ENCODE data around the gene B9D1.

GRCh38 chr17:19313066-19313745 lies 49.3 kb downstream of the B9D1 start:
- TF ChIP-seq POLR2AphosphoS5 (IDR thresholded peaks at IDR 0.05; ENCODE audit: low read depth, low read length), result no peak
- no peak for TF ChIP-seq REST (IDR thresholded peaks at IDR 0.05; ENCODE audit: insufficient read depth in 1 of 2, low read depth in 2 of 2, low read length in 2 of 2)

Data from PFSK-1 (cell line).